Activated B cell treated with CpG ODN at 0.5 μM for 24 hours (primary cell): Measurements from ENCODE around the gene WIPF2. TPM values are rescaled to one million over a fixed set of nuclear protein-coding genes. Genes with fewer than 3 reads are reported as not detected.
A peak's percentile ranks its signal among the peaks of the same experiment; 100 is the strongest.

ENCODE experiments used
- ATAC-seq: fragments of 200-7000 bp; cut with Tn5 transposase; one replicate; pipeline ENCODE4 v1.10.0; 2021; ENCODE audit warnings: low read depth, mild to moderate bottlenecking, moderate library complexity
- CTCF ChIA-PET: fragments of 350-600 bp; sonication (Branson Sonifier 250); formaldehyde crosslinking; loops from one replicate; lab custom pipeline; 2021; ENCODE audit warnings: antibody characterized with exemption; lab: Charles Lee
- POLR2A ChIA-PET: fragments of 350-600 bp; sonication (Branson Sonifier 250); formaldehyde crosslinking; loops from one replicate; lab custom pipeline; 2021; ENCODE audit warnings: antibody characterized with exemption; lab: Charles Lee
- DNase-seq: peaks from one replicate; pipeline ENCODE4 v3.0.0; 2022
- H3K27ac Mint-ChIP-seq: one replicate; pipeline ENCODE4 v1.8.0; 2020; ENCODE audit warnings: mixed read lengths
- H3K27me3 Mint-ChIP-seq: one replicate; pipeline ENCODE4 v1.8.0; 2021; ENCODE audit warnings: mixed read lengths
- H3K36me3 Mint-ChIP-seq: one replicate; pipeline ENCODE4 v1.8.0; 2021; ENCODE audit warnings: low read depth, mixed read lengths
- H3K4me1 Mint-ChIP-seq: one replicate; pipeline ENCODE4 v1.8.0; 2021; ENCODE audit warnings: mixed read lengths
- H3K4me3 Mint-ChIP-seq: one replicate; pipeline ENCODE4 v1.8.0; 2020; ENCODE audit warnings: mild to moderate bottlenecking, mixed read lengths
- H3K9me3 Mint-ChIP-seq: one replicate; pipeline ENCODE4 v1.8.0; 2020; ENCODE audit warnings: mixed read lengths
- intact Hi-C: fragments of 100-400 bp; cut with micrococcal nuclease; formaldehyde crosslinking; loops from one replicate; pipeline ENCODE4 v1.15.1; 2024
- total RNA-seq: library from RNA; stranded (reverse); gene quantifications from 2 replicates; pipeline ENCODE4 v1.2.3, GENCODE V29; 2022
- TF ChIP-seq, protein P1 (sequence below): fragments of 200-600 bp; IDR thresholded peaks from one replicate; pipeline ENCODE4 v1.8.0; 2022; ENCODE audit warnings: antibody characterized with exemption, mild to moderate bottlenecking

The WIPF2 gene
- total RNA-seq, 1 donor from 2014 or later: 32.9 TPM

DNA sequence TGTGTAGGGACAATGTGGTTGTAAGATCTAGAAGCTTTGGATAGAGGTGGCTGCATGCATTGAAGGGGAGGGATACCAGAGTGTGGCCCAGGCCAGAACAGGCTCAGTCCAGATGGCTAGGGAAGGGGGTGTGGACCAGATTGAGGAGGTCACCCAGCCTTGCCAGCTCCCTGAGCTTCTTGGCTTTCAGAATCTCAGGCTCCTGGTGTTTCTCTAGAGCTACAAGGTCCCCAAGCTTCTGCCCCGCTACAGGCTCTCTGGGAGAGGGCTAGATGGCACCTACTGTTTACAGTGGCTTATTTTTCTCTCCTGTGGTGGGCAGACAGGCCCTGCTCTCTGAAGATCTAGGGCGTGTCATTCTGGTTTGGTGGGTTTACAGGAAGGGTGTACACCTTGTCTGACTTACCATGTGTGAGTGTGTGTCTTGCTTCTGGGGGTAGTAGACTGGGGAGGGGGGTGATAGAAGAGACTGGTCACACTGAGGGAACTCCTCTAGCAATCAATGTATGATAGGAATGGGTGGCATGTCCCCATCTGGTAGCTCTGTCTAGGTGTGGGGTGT is 90.9 kb downstream of the WIPF2 start:
- CTCF ChIA-PET: interaction anchor here (0.6 to 17.3 kb wide), 4 partner anchors 9 to 224 kb away, joined by 3 to 466 read pairs (median 4); partner anchors contain the start of gene TOP2A
- Mint-ChIP-seq H3K4me1 (peaks cover 16% of the 10 kb centered on the region), H3K4me3 (no peak overlapping the region), H3K36me3 (no peaks in the 10 kb centered on the region), H3K27me3 (no peaks in the 10 kb centered on the region), H3K27ac (peak overlapping the region; percentile 9), H3K9me3 (no peaks in the 10 kb centered on the region)
- intact Hi-C loops: loop anchor here (1.0 kb wide), 1 partner anchor 8 kb away; no protein-coding TSS in a partner anchor
- ATAC-seq: no peak
- POLR2A ChIA-PET: interaction anchor here (1.3 to 9.6 kb wide), 3 partner anchors 10 to 45 kb away, joined by 4 to 154 read pairs (median 9); no protein-coding TSS in a partner anchor
- DNase-seq: no peak
- TF ChIP-seq, protein P1, sequence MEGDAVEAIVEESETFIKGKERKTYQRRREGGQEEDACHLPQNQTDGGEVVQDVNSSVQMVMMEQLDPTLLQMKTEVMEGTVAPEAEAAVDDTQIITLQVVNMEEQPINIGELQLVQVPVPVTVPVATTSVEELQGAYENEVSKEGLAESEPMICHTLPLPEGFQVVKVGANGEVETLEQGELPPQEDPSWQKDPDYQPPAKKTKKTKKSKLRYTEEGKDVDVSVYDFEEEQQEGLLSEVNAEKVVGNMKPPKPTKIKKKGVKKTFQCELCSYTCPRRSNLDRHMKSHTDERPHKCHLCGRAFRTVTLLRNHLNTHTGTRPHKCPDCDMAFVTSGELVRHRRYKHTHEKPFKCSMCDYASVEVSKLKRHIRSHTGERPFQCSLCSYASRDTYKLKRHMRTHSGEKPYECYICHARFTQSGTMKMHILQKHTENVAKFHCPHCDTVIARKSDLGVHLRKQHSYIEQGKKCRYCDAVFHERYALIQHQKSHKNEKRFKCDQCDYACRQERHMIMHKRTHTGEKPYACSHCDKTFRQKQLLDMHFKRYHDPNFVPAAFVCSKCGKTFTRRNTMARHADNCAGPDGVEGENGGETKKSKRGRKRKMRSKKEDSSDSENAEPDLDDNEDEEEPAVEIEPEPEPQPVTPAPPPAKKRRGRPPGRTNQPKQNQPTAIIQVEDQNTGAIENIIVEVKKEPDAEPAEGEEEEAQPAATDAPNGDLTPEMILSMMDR: no peak

DNA sequence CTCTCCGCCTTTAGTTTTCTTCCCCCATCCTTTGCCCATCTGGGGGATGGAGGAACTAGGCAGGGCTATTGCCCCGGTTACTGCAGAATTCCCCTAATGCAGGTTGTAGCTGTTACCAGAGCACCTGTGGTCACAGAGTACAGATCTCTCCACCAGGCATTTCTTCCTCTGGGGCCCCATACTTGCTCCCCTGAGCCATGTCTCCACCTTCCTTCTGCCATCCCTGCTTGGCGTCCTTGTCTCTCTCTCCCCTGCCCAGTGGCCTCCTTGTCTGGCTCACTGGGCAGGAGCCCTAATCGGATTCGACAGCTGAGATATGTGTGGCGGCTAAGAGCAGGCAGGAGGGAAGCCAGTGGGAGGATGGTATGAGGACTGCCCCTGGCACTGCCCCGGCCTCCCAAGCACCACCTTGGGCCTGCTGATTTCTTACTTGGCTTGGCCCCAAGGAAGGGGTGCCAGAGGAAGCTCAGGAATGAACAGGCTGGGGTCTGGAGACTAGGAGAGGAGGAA is 91.8 kb downstream of the WIPF2 start:
- H3K9me3 Mint-ChIP-seq: no peaks in the 10 kb centered on the region
- ATAC-seq: peak; percentile 31
- ChIA-PET POLR2A (interaction anchor here (0.9 to 9.6 kb wide), 5 partner anchors 8 to 93 kb away, joined by 3 to 154 read pairs (median 4); no protein-coding TSS in a partner anchor), CTCF (interaction anchor here (0.6 to 17.3 kb wide), 4 partner anchors 8 to 107 kb away, joined by 3 to 466 read pairs (median 7); partner anchors contain the start of gene TOP2A)
- TF ChIP-seq, protein P1: no peak
- no peak overlapping the region for H3K4me3 Mint-ChIP-seq
- H3K4me1 Mint-ChIP-seq: peaks cover 25% of the 10 kb centered on the region
- no peak overlapping the region for H3K27ac Mint-ChIP-seq
- DNase-seq: no peak
- H3K36me3 Mint-ChIP-seq: no peaks in the 10 kb centered on the region
- intact Hi-C loops: no loop called here
- no peaks in the 10 kb centered on the region for H3K27me3 Mint-ChIP-seq

DNA sequence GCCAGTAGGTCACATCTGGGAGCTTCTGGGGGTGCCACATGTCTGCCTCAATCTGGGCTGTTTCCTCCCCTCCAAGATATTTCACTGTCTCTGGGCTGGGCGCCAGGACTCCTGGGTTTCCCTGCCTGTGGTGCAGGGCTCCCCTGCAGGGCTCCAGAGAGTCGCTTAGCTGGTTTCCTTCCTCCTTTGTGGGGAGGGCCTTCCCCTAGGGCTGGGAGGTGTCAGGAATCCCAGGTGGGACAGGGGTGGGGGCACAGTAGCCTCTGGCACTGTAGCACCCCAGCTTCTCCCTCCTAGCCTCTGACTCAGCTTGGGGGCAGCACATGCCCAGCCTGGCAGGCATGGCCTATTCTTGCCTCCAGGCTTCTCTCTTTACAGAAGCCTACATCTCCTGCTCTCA is 92.5 kb downstream of the WIPF2 start:
- peak overlapping the region; percentile 35 for H3K4me3 Mint-ChIP-seq
- POLR2A ChIA-PET: interaction anchor here (0.9 to 9.6 kb wide), 3 partner anchors 9 to 93 kb away, joined by 3 to 154 read pairs (median 3); no protein-coding TSS in a partner anchor
- TF ChIP-seq, protein P1: no peak
- intact Hi-C loops: no loop called here
- H3K27ac Mint-ChIP-seq: no peak overlapping the region
- no peaks in the 10 kb centered on the region for H3K27me3 Mint-ChIP-seq
- peaks cover 30% of the 10 kb centered on the region for H3K4me1 Mint-ChIP-seq
- DNase-seq (no peak), ATAC-seq (no peak)
- H3K36me3 Mint-ChIP-seq: no peaks in the 10 kb centered on the region
- CTCF ChIA-PET: interaction anchor here (1.5 to 17.3 kb wide), 3 partner anchors 8 to 42 kb away, joined by 6 to 466 read pairs (median 8); no protein-coding TSS in a partner anchor
- H3K9me3 Mint-ChIP-seq: no peaks in the 10 kb centered on the region

DNA sequence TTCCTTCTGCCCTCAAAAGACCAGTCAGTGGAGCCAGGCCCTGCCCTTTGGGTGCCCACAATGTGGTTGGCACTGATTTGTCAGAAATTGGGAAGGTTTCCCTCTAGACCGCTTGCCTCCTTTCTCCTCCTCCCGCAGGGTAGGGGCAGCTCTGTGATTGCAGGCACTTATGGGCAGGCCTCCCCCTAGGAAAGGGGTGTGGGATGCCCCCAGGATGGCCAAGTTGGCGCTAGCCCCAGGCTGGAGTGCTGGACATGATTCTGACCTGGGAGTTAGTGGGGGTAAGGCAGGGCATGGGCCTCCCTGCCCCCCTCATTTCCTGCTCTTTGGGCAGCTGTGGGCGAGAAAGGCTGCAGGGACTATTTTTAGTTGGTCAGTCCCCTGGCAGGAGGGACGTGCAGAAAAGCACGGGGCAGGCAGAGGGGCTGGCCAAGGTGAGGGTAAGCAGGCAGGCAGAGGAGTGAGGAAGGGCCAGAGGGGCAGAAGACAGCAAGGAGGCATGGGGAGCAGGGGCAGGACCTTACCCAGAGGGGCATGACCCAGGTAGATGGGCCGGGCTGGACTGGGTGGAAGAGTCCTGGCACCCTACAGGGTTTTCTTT is 93.1 kb downstream of the WIPF2 start:
- H3K9me3 Mint-ChIP-seq: no peaks in the 10 kb centered on the region
- TF ChIP-seq, protein P1: no peak
- intact Hi-C loops: no loop called here
- no peak overlapping the region for H3K27ac Mint-ChIP-seq
- ChIA-PET CTCF (interaction anchor here (1.5 to 17.3 kb wide), 3 partner anchors 9 to 41 kb away, joined by 6 to 466 read pairs (median 8); no protein-coding TSS in a partner anchor), POLR2A (interaction anchor here (9.6 kb wide), 1 partner anchor 13 kb away, joined by 154 read pairs; no protein-coding TSS in a partner anchor)
- H3K27me3 Mint-ChIP-seq: no peaks in the 10 kb centered on the region
- peaks cover 34% of the 10 kb centered on the region for H3K4me1 Mint-ChIP-seq
- no peaks in the 10 kb centered on the region for H3K36me3 Mint-ChIP-seq
- no peak overlapping the region for H3K4me3 Mint-ChIP-seq
- no peak for DNase-seq
- ATAC-seq: no peak
